Measurements from ENCODE around the gene MRM3. TPM values are rescaled to one million over a fixed set of nuclear protein-coding genes. Genes with fewer than 3 reads are reported as not detected.
"Not testable (repeated sequence)": the region's sequence is repeated elsewhere in the genome, so short reads cannot be mapped to it uniquely, and the experiment has no call there.

MRM3 gene
- polyA plus RNA-seq, 1 donor from 2014 or later: 32.2 TPM

GRCh38 chr17:750431-751037, 31.6 kb upstream of the MRM3 start:
- Mint-ChIP-seq H3K27ac (peak overlapping the region in 1 of 3 donors; percentile 99), H3K36me3 (peaks cover 3% of the 10 kb centered on the region), H3K4me3 (peak overlapping the region; percentile 92 to 100 (median 98)), H3K27me3 (no peaks in the 10 kb centered on the region), H3K4me1 (peaks cover 25 to 30% (median 25%) of the 10 kb centered on the region in 3 donors), H3K9me3 (no peaks in the 10 kb centered on the region)

GRCh38 chr17:751269-752001, 30.7 kb upstream of the MRM3 start:
- H3K9me3 Mint-ChIP-seq: no peaks in the 10 kb centered on the region
- peak overlapping the region; percentile 96 to 99 (median 98) for H3K27ac Mint-ChIP-seq
- peak overlapping the region; percentile 92 to 100 (median 98) for H3K4me3 Mint-ChIP-seq
- peaks cover 25 to 30% (median 25%) of the 10 kb centered on the region in 3 donors for H3K4me1 Mint-ChIP-seq
- H3K27me3 Mint-ChIP-seq: no peaks in the 10 kb centered on the region
- H3K36me3 Mint-ChIP-seq: no peaks in the 10 kb centered on the region

GRCh38 chr17:752002-752619, 30.0 kb upstream of the MRM3 start, which contains the start of gene GEMIN4:
TSS of gene GEMIN4 (minus strand) at chr17:752264. CDS start at chr17:752142, 122 bp downstream.
- peaks cover 25 to 30% (median 25%) of the 10 kb centered on the region in 3 donors for H3K4me1 Mint-ChIP-seq
- H3K9me3 Mint-ChIP-seq: no peaks in the 10 kb centered on the region
- peak within 1 kb of the TSS; percentile 97 to 99 (median 98) for H3K27ac Mint-ChIP-seq
- no peaks in the 10 kb centered on the region for H3K27me3 Mint-ChIP-seq
- no peaks in the 10 kb centered on the region for H3K36me3 Mint-ChIP-seq
- H3K4me3 Mint-ChIP-seq: peak within 1 kb of the TSS; percentile 92 to 100 (median 98)

GRCh38 chr17:752620-753219, 29.4 kb upstream of the MRM3 start:
- H3K4me1 Mint-ChIP-seq: peaks cover 25 to 30% (median 25%) of the 10 kb centered on the region in 3 donors
- H3K27ac Mint-ChIP-seq: peak overlapping the region; percentile 97 to 99 (median 98)
- H3K36me3 Mint-ChIP-seq: no peaks in the 10 kb centered on the region

GRCh38 chr17:753418-753817, 28.7 kb upstream of the MRM3 start:
- Mint-ChIP-seq H3K9me3 (no peaks in the 10 kb centered on the region), H3K36me3 (no peaks in the 10 kb centered on the region), H3K4me1 (peaks cover 25 to 26% (median 25%) of the 10 kb centered on the region in 3 donors), H3K4me3 (peak overlapping the region; percentile 60 to 83 (median 81)), H3K27me3 (no peaks in the 10 kb centered on the region), H3K27ac (peak overlapping the region; percentile 53 to 89 (median 81))

More at GRCh38 chr17:752620-753219, 29.4 kb upstream of the MRM3 start:
- no peaks in the 10 kb centered on the region for H3K9me3 Mint-ChIP-seq
- H3K4me3 Mint-ChIP-seq: peak overlapping the region; percentile 92 to 100 (median 93)
- no peaks in the 10 kb centered on the region for H3K27me3 Mint-ChIP-seq

GRCh38 chr17:755319-755961, 26.7 kb upstream of the MRM3 start:
- H3K27me3 Mint-ChIP-seq, H3K9me3 Mint-ChIP-seq, H3K36me3 Mint-ChIP-seq: not testable (repeated sequence)
- peak overlapping the region in 1 of 3 donors; percentile 62 for H3K27ac Mint-ChIP-seq
- peaks cover 14 to 20% (median 15%) of the 10 kb centered on the region in 3 donors for H3K4me1 Mint-ChIP-seq
- peak overlapping the region in 1 of 4 donors; percentile 42 for H3K4me3 Mint-ChIP-seq

- Mint-ChIP-seq H3K27ac (peak overlapping the region in 1 of 3 donors; percentile 62), H3K4me3 (peak overlapping the region in 1 of 4 donors; percentile 42), H3K4me1 (peaks cover 9 to 13% (median 13%) of the 10 kb centered on the region in 3 donors)
- H3K9me3 Mint-ChIP-seq, H3K36me3 Mint-ChIP-seq, H3K27me3 Mint-ChIP-seq: not testable (repeated sequence)
These were observed 26.1 kb upstream of the MRM3 start for GRCh38 chr17:756010-756567.

- Mint-ChIP-seq H3K36me3 (no peaks in the 10 kb centered on the region), H3K4me3 (no peak overlapping the region), H3K27me3 (no peaks in the 10 kb centered on the region), H3K27ac (no peak overlapping the region), H3K9me3 (no peaks in the 10 kb centered on the region), H3K4me1 (peaks cover 0 to 3% (median 0%) of the 10 kb centered on the region in 3 donors)
These were observed 22.2 kb upstream of the MRM3 start for GRCh38 chr17:759964-760363.

GRCh38 chr17:760371-760770, 21.8 kb upstream of the MRM3 start:
- Mint-ChIP-seq H3K4me1 (peaks cover 0 to 3% (median 0%) of the 10 kb centered on the region in 3 donors), H3K36me3 (peaks cover 2% of the 10 kb centered on the region), H3K27ac (no peak overlapping the region), H3K9me3 (no peaks in the 10 kb centered on the region), H3K27me3 (no peaks in the 10 kb centered on the region), H3K4me3 (no peak overlapping the region)

- Mint-ChIP-seq H3K4me3 (no peak overlapping the region), H3K9me3 (no peaks in the 10 kb centered on the region), H3K27me3 (no peaks in the 10 kb centered on the region), H3K4me1 (peaks cover 0 to 2% (median 0%) of the 10 kb centered on the region in 3 donors), H3K27ac (no peak overlapping the region), H3K36me3 (peaks cover 3% of the 10 kb centered on the region)
These were observed 15.1 kb upstream of the MRM3 start for GRCh38 chr17:767076-767475.

GRCh38 chr17:773016-773415, 9.1 kb upstream of the MRM3 start:
- no peak overlapping the region for H3K27ac Mint-ChIP-seq
- H3K4me3 Mint-ChIP-seq: no peak overlapping the region
- peaks cover 0 to 6% (median 0%) of the 10 kb centered on the region in 3 donors for H3K4me1 Mint-ChIP-seq
- H3K27me3 Mint-ChIP-seq: no peaks in the 10 kb centered on the region
- peaks cover 2% of the 10 kb centered on the region for H3K36me3 Mint-ChIP-seq
- H3K9me3 Mint-ChIP-seq: no peaks in the 10 kb centered on the region

GRCh38 chr17:773467-774312, 8.5 kb upstream of the MRM3 start:
- H3K36me3 Mint-ChIP-seq: peaks cover 2% of the 10 kb centered on the region
- H3K27ac Mint-ChIP-seq: peak overlapping the region in 1 of 3 donors; percentile 53
- no peaks in the 10 kb centered on the region for H3K27me3 Mint-ChIP-seq
- H3K9me3 Mint-ChIP-seq: no peaks in the 10 kb centered on the region
- H3K4me1 Mint-ChIP-seq: peaks cover 0 to 6% (median 0%) of the 10 kb centered on the region in 3 donors
- H3K4me3 Mint-ChIP-seq: no peak overlapping the region

- Mint-ChIP-seq H3K27me3 (no peaks in the 10 kb centered on the region), H3K4me1 (peaks cover 0 to 6% (median 0%) of the 10 kb centered on the region in 3 donors), H3K9me3 (no peaks in the 10 kb centered on the region), H3K27ac (no peak overlapping the region), H3K4me3 (no peak overlapping the region), H3K36me3 (peaks cover 2% of the 10 kb centered on the region)
These were observed 7.9 kb upstream of the MRM3 start for GRCh38 chr17:774313-774584.

- Mint-ChIP-seq H3K4me1 (peaks cover 12 to 20% (median 15%) of the 10 kb centered on the region in 3 donors), H3K4me3 (peak overlapping the region in 1 of 4 donors; percentile 68), H3K36me3 (peaks cover 4% of the 10 kb centered on the region), H3K27ac (peak overlapping the region in 1 of 3 donors; percentile 12), H3K27me3 (no peaks in the 10 kb centered on the region), H3K9me3 (no peaks in the 10 kb centered on the region)
These were observed 4.1 kb upstream of the MRM3 start for GRCh38 chr17:778096-778495.
